GM23338 (cell line): Measurements from ENCODE around the gene JAM2. TPM values are rescaled to one million over a fixed set of nuclear protein-coding genes. Genes with fewer than 3 reads are reported as not detected.
A peak's percentile ranks its signal among the peaks of the same experiment; 100 is the strongest.

Experiments used
- ATAC-seq: fragments of 200-7000 bp; cut with Tn5 transposase; 3 replicates; pipeline ENCODE4 v1.9.1; 2020
- DNase-seq: peaks from one replicate; pipeline ENCODE4 v3.0.0-alpha.2; 2015; ENCODE audit warnings: low spot score
- H2AFZ ChIP-seq: fragments of 200-600 bp; sonication (generic); 2 replicates; pipeline ENCODE4 v1.8.0; 2016; ENCODE audit warnings: antibody characterized with exemption, mild to moderate bottlenecking, moderate library complexity
- H3F3A ChIP-seq: fragments of 200-600 bp; sonication (generic); replicated peaks from 2 replicates; pipeline ENCODE4 v1.8.0; 2017; ENCODE audit warnings: antibody characterized with exemption, mixed run types, low read depth
- H3K27ac ChIP-seq: fragments of 200-600 bp; sonication (generic); 2 replicates; pipeline ENCODE4 v1.6.1; 2016; ENCODE audit warnings: low read depth
- H3K27me3 ChIP-seq: fragments of 200-600 bp; sonication (generic); 2 replicates; pipeline ENCODE4 v1.8.0; 2016; ENCODE audit warnings: mild to moderate bottlenecking, mixed run types, moderate library complexity; ENCODE audit not compliant: insufficient read depth
- H3K36me3 ChIP-seq: fragments of 200-600 bp; sonication (generic); 2 replicates; pipeline ENCODE4 v1.8.0; 2016; ENCODE audit warnings: mild to moderate bottlenecking; ENCODE audit not compliant: insufficient read depth
- H3K4me1 ChIP-seq: fragments of 200-600 bp; sonication (generic); 2 replicates; pipeline ENCODE4 v1.8.0; 2016; ENCODE audit warnings: mild to moderate bottlenecking, moderate library complexity; ENCODE audit not compliant: insufficient read depth
- H3K4me2 ChIP-seq: fragments of 200-600 bp; sonication (generic); 2 replicates; pipeline ENCODE4 v1.7.1; 2017; ENCODE audit warnings: mixed run types
- H3K4me3 ChIP-seq: fragments of 200-600 bp; sonication (generic); 2 replicates; pipeline ENCODE4 v1.6.1; 2016; ENCODE audit warnings: mixed run types
- H3K79me2 ChIP-seq: fragments of 200-600 bp; sonication (generic); replicated peaks from 2 replicates; pipeline ENCODE4 v1.8.0; 2017; ENCODE audit warnings: mild to moderate bottlenecking; ENCODE audit not compliant: insufficient read depth
- H3K9me2 ChIP-seq: fragments of 200-600 bp; sonication (generic); 2 replicates; pipeline ENCODE4 v1.8.0; 2017; ENCODE audit not compliant: insufficient read depth
- H4K20me1 ChIP-seq: fragments of 200-600 bp; sonication (generic); replicated peaks from 2 replicates; pipeline ENCODE4 v1.8.0; 2017; ENCODE audit warnings: mild to moderate bottlenecking; ENCODE audit not compliant: insufficient read depth
- H3K27ac Mint-ChIP-seq: 2 replicates; pipeline ENCODE4 v1.8.0; 2020; ENCODE audit warnings: inconsistent platforms, mild to moderate bottlenecking, moderate library complexity, mixed read lengths
- H3K27me3 Mint-ChIP-seq: 3 replicates; pipeline ENCODE4 v1.8.0; 2022; ENCODE audit warnings: low read depth, mild to moderate bottlenecking, moderate library complexity, mixed read lengths, inconsistent platforms; ENCODE audit not compliant: insufficient read depth, poor library complexity
- H3K36me3 Mint-ChIP-seq: 3 replicates; pipeline ENCODE4 v1.8.0; 2021; ENCODE audit warnings: low read depth, mild to moderate bottlenecking, inconsistent platforms, moderate library complexity, mixed read lengths
- H3K4me1 Mint-ChIP-seq: 3 replicates; pipeline ENCODE4 v1.8.0; 2020; ENCODE audit warnings: mild to moderate bottlenecking, inconsistent platforms, mixed read lengths
- H3K4me3 Mint-ChIP-seq: 3 replicates; pipeline ENCODE4 v1.8.0; 2021; ENCODE audit warnings: moderate library complexity, mild to moderate bottlenecking, inconsistent platforms, mixed read lengths
- H3K9me3 Mint-ChIP-seq: 3 replicates; pipeline ENCODE4 v1.8.0; 2020; ENCODE audit warnings: moderate library complexity, mild to moderate bottlenecking, inconsistent platforms, mixed read lengths
- CREB1 ChIP-seq: fragments of 250-450 bp; sonication (Bioruptor Pico); IDR thresholded peaks from 2 replicates; pipeline ENCODE4 v1.5.0; 2020; ENCODE audit warnings: low read depth, mild to moderate bottlenecking, moderate library complexity
- EZH2 ChIP-seq: fragments of 200-600 bp; sonication (generic); IDR thresholded peaks from one replicate; pipeline ENCODE4 v1.8.0; 2017; ENCODE audit warnings: antibody characterized with exemption, mild to moderate bottlenecking, low read depth; ENCODE audit not compliant: unreplicated experiment
- EZH2phosphoT487 ChIP-seq: fragments of 200-600 bp; sonication (generic); IDR thresholded peaks from one replicate; pipeline ENCODE4 v1.8.1; 2018; ENCODE audit warnings: antibody characterized with exemption; ENCODE audit not compliant: unreplicated experiment
- JUNB ChIP-seq: IDR thresholded peaks from one replicate; pipeline ENCODE4 v1.6.1; 2016; ENCODE audit warnings: antibody characterized with exemption; ENCODE audit not compliant: unreplicated experiment
- NANOG ChIP-seq: IDR thresholded peaks from 2 replicates; pipeline ENCODE4 v1.6.1; 2016; ENCODE audit warnings: antibody characterized with exemption, borderline replicate concordance
- POLR2AphosphoS5 ChIP-seq: IDR thresholded peaks from 2 replicates; pipeline ENCODE4 v1.6.1; 2016; ENCODE audit warnings: antibody characterized with exemption, low read depth
- STAT1 ChIP-seq: IDR thresholded peaks from one replicate; pipeline ENCODE4 v1.6.1; 2016; ENCODE audit warnings: antibody characterized with exemption; ENCODE audit not compliant: unreplicated experiment
- ZNF114 ChIP-seq: fragments of 250-450 bp; sonication (Bioruptor Pico); IDR thresholded peaks from 2 replicates; pipeline ENCODE4 v1.5.0; 2020; ENCODE audit warnings: mild to moderate bottlenecking, moderate library complexity
- ZNF331 ChIP-seq: fragments of 250-450 bp; sonication (Bioruptor Pico); IDR thresholded peaks from 2 replicates; pipeline ENCODE4 v1.5.0; 2020; ENCODE audit warnings: low read depth, mild to moderate bottlenecking, moderate library complexity
- polyA plus RNA-seq: library from polyadenylated mRNA; unstranded; fragments of >200 nt; fragmentation: Nextera tagmentation; extraction: Ambion mirVana; gene quantifications from 2 replicates; pipeline ENCODE4 v1.2.1, GENCODE V29; 2016
- total RNA-seq: library from RNA; depleted of rRNA; stranded (reverse); fragments of >200 nt; shearing (Covaris generic); gene quantifications from 2 replicates; pipeline ENCODE4 v1.2.3, GENCODE V29; 2014
- TF ChIP-seq, protein P1 (sequence below), 2 experiments: fragments of 200-600 bp in 1 of 2; sonication (generic) in 1 of 2; conservative IDR thresholded peaks; 2 replicates each; pipeline versions ENCODE4 v1.5.1 to v1.6.1; 2016 to 2017; ENCODE audit warnings: antibody characterized with exemption in 2 of 2, low read depth in 2 of 2, mild to moderate bottlenecking in 2 of 2, moderate library complexity in 1 of 2
- TF ChIP-seq, protein P2 (sequence below): IDR thresholded peaks from 2 replicates; pipeline ENCODE4 v1.6.1; 2016; ENCODE audit warnings: antibody characterized with exemption
- TF ChIP-seq, protein P3 (sequence below): IDR thresholded peaks from one replicate; pipeline ENCODE4 v1.6.1; 2018; ENCODE audit warnings: antibody characterized with exemption; ENCODE audit not compliant: unreplicated experiment

Gene JAM2
- total and polyA plus RNA-seq, 2 experiments from 2014 or later = 4.9 to 14.6 TPM

GRCh38 chr21:25676451-25676850, 37.4 kb downstream of the JAM2 start:
- Histone ChIP-seq H3K27ac (no peak overlapping the region), H3K9me2 (peaks cover 6% of the 10 kb centered on the region; the same call in 1 of the 2 replicates), H2AFZ (no peak overlapping the region), H3K4me3 (no peak overlapping the region), H4K20me1 (no peaks in the 10 kb centered on the region), H3K36me3 (no peaks in the 10 kb centered on the region), H3K4me1 (no peaks in the 10 kb centered on the region), H3K4me2 (no peak overlapping the region), H3K79me2 (no peaks in the 10 kb centered on the region), H3F3A (no peaks in the 10 kb centered on the region), H3K27me3 (no peaks in the 10 kb centered on the region)
- H3K4me1 Mint-ChIP-seq = no peaks in the 10 kb centered on the region
- DNase-seq = no peak
- H3K4me3 Mint-ChIP-seq = no peak overlapping the region
- ATAC-seq = no peak
- H3K36me3 Mint-ChIP-seq = no peaks in the 10 kb centered on the region
- no peaks in the 10 kb centered on the region; the same call in 2 of the 3 replicates for H3K9me3 Mint-ChIP-seq
- no peak overlapping the region for H3K27ac Mint-ChIP-seq
- peaks cover 2% of the 10 kb centered on the region for H3K27me3 Mint-ChIP-seq
- TF ChIP-seq NANOG = no peak

- Mint-ChIP-seq H3K36me3 (no peaks in the 10 kb centered on the region), H3K27ac (no peak overlapping the region), H3K4me1 (peaks cover 7% of the 10 kb centered on the region; the same call in 2 of the 3 replicates), H3K9me3 (no peaks in the 10 kb centered on the region), H3K4me3 (peak overlapping the region; percentile 9; the same call in 1 of the 3 replicates), H3K27me3 (peaks cover 4% of the 10 kb centered on the region)
- DNase-seq = peak; percentile 48
- H3K27me3 ChIP-seq = no peaks in the 10 kb centered on the region
- no peaks in the 10 kb centered on the region for H3K4me1 ChIP-seq
- ATAC-seq = peak; percentile 95
- no peak overlapping the region for H2AFZ ChIP-seq
- H3K36me3 ChIP-seq = no peaks in the 10 kb centered on the region
- H3K4me3 ChIP-seq = peak overlapping the region; percentile 34
- H3K27ac ChIP-seq = no peak overlapping the region
- H3F3A ChIP-seq = no peaks in the 10 kb centered on the region
- no peaks in the 10 kb centered on the region for H3K79me2 ChIP-seq
- H4K20me1 ChIP-seq = no peaks in the 10 kb centered on the region
- peak overlapping the region; percentile 67 for H3K4me2 ChIP-seq
- H3K9me2 ChIP-seq = no peaks in the 10 kb centered on the region
- TF ChIP-seq, protein P1, sequence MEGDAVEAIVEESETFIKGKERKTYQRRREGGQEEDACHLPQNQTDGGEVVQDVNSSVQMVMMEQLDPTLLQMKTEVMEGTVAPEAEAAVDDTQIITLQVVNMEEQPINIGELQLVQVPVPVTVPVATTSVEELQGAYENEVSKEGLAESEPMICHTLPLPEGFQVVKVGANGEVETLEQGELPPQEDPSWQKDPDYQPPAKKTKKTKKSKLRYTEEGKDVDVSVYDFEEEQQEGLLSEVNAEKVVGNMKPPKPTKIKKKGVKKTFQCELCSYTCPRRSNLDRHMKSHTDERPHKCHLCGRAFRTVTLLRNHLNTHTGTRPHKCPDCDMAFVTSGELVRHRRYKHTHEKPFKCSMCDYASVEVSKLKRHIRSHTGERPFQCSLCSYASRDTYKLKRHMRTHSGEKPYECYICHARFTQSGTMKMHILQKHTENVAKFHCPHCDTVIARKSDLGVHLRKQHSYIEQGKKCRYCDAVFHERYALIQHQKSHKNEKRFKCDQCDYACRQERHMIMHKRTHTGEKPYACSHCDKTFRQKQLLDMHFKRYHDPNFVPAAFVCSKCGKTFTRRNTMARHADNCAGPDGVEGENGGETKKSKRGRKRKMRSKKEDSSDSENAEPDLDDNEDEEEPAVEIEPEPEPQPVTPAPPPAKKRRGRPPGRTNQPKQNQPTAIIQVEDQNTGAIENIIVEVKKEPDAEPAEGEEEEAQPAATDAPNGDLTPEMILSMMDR (conservative IDR thresholded peaks at IDR 0.05; ENCODE audit: low read depth in 2 of 2) = no peak
- TF ChIP-seq, protein P2, sequence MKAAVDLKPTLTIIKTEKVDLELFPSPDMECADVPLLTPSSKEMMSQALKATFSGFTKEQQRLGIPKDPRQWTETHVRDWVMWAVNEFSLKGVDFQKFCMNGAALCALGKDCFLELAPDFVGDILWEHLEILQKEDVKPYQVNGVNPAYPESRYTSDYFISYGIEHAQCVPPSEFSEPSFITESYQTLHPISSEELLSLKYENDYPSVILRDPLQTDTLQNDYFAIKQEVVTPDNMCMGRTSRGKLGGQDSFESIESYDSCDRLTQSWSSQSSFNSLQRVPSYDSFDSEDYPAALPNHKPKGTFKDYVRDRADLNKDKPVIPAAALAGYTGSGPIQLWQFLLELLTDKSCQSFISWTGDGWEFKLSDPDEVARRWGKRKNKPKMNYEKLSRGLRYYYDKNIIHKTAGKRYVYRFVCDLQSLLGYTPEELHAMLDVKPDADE = no peak
- TF ChIP-seq POLR2AphosphoS5 = no peak
- no peak for TF ChIP-seq JUNB
- no peak for TF ChIP-seq EZH2
- no peak for TF ChIP-seq CREB1 (CRISPR knock-in tag)
- TF ChIP-seq, protein P3, sequence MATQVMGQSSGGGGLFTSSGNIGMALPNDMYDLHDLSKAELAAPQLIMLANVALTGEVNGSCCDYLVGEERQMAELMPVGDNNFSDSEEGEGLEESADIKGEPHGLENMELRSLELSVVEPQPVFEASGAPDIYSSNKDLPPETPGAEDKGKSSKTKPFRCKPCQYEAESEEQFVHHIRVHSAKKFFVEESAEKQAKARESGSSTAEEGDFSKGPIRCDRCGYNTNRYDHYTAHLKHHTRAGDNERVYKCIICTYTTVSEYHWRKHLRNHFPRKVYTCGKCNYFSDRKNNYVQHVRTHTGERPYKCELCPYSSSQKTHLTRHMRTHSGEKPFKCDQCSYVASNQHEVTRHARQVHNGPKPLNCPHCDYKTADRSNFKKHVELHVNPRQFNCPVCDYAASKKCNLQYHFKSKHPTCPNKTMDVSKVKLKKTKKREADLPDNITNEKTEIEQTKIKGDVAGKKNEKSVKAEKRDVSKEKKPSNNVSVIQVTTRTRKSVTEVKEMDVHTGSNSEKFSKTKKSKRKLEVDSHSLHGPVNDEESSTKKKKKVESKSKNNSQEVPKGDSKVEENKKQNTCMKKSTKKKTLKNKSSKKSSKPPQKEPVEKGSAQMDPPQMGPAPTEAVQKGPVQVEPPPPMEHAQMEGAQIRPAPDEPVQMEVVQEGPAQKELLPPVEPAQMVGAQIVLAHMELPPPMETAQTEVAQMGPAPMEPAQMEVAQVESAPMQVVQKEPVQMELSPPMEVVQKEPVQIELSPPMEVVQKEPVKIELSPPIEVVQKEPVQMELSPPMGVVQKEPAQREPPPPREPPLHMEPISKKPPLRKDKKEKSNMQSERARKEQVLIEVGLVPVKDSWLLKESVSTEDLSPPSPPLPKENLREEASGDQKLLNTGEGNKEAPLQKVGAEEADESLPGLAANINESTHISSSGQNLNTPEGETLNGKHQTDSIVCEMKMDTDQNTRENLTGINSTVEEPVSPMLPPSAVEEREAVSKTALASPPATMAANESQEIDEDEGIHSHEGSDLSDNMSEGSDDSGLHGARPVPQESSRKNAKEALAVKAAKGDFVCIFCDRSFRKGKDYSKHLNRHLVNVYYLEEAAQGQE = no peak
- no peak for TF ChIP-seq STAT1
- TF ChIP-seq EZH2phosphoT487 = no peak
- no peak for TF ChIP-seq ZNF114
- TF ChIP-seq ZNF331 (CRISPR knock-in tag) = no peak
- TF ChIP-seq NANOG = no peak
Observed at GRCh38 chr21:25682382-25682781, 43.3 kb downstream of the JAM2 start.
